Prostate gland (tissue), 2 donors: ENCODE results near the gene GIT1.

Experiments
- CTCF ChIP-seq, 4 experiments: fragments of 200-600 bp in 2 of 4; fragments of 450-650 bp in 2 of 4; sonication (generic) in 2 of 4; IDR thresholded peaks; 1 replicate in 3 of 4; 2 replicates in 1 of 4; pipeline ENCODE4 v1.5.1; 2016 to 2019; ENCODE audit warnings: antibody characterized with exemption in 4 of 4, mild to moderate bottlenecking in 2 of 4, moderate library complexity in 2 of 4
- POLR2AphosphoS5 ChIP-seq: sonication (generic); formaldehyde crosslinking; IDR thresholded peaks from one replicate; pipeline ENCODE4 v1.6.1; 2017; ENCODE audit warnings: antibody characterized with exemption

- no peak for TF ChIP-seq CTCF (IDR thresholded peaks at IDR 0.05)
- TF ChIP-seq POLR2AphosphoS5, result peak; percentile 85
Observed at GRCh38 chr17:29627951-29628350, 38.5 kb upstream of the GIT1 start.
